ENCODE results near the gene KLHDC2.
"Not testable (repeated sequence)": the region's sequence is repeated elsewhere in the genome, so short reads cannot be mapped to it uniquely, and the experiment has no call there.

KLHDC2 gene

GRCh38 chr14:49778421-49778820 lies 10.5 kb downstream of the KLHDC2 start:
- no peak for DNase-seq (ENCODE audit: low read depth)

GRCh38 chr14:49781040-49781439 lies 13.1 kb downstream of the KLHDC2 start:
- not testable (repeated sequence) for DNase-seq (ENCODE audit: low read depth)

GRCh38 chr14:49783394-49784014 lies 15.6 kb downstream of the KLHDC2 start:
- no peak for DNase-seq (ENCODE audit: low read depth)

- no peak for DNase-seq (ENCODE audit: low read depth)
Observed at GRCh38 chr14:49786315-49786714, 18.4 kb downstream of the KLHDC2 start.

GRCh38 chr14:49792618-49793017 lies 24.7 kb downstream of the KLHDC2 start:
- DNase-seq (ENCODE audit: low read depth) = no peak

GRCh38 chr14:49796025-49796424 lies 28.1 kb downstream of the KLHDC2 start:
- DNase-seq (ENCODE audit: low read depth) = no peak

GRCh38 chr14:49808780-49809179 lies 40.8 kb downstream of the KLHDC2 start:
- DNase-seq (ENCODE audit: low read depth) = no peak

- not testable (repeated sequence) for DNase-seq (ENCODE audit: low read depth)
Observed at GRCh38 chr14:49816118-49816517, 48.2 kb downstream of the KLHDC2 start.

- no peak for DNase-seq (ENCODE audit: low read depth)
Observed at GRCh38 chr14:49816844-49817243, 48.9 kb downstream of the KLHDC2 start.

GRCh38 chr14:49820176-49820575 lies 52.2 kb downstream of the KLHDC2 start:
- no peak for DNase-seq (ENCODE audit: low read depth)

- no peak for DNase-seq (ENCODE audit: low read depth)
Observed at GRCh38 chr14:49828640-49829039, 60.7 kb downstream of the KLHDC2 start.
